ENCODE results near the gene MYBL2. TPM values are rescaled to one million over a fixed set of nuclear protein-coding genes. Genes with fewer than 3 reads are reported as not detected.

MYBL2 gene
- total and polyA plus RNA-seq, 4 donors, result 1.6 to 30.9 (median 1.9) TPM; not detected in 1

- Histone ChIP-seq H3K4me1 (ENCODE audit: control insufficient read depth in 4 of 4, insufficient read depth in 4 of 4, low read length in 3 of 4) (no peaks in the 10 kb centered on the region), H3K4me3 (ENCODE audit: low read depth in 1 of 3, low read length in 3 of 3) (no peak overlapping the region), H3K27me3 (ENCODE audit: control insufficient read depth in 4 of 4, insufficient read depth in 4 of 4, low read length in 3 of 4) (no peaks in the 10 kb centered on the region), H3K9me3 (ENCODE audit: control insufficient read depth in 4 of 4, low read length in 3 of 4) (no peaks in the 10 kb centered on the region), H3K27ac (ENCODE audit: low read depth in 1 of 2, low read length in 2 of 2) (no peak overlapping the region), H3K9ac (ENCODE audit: low read depth in 1 of 2, low read length in 2 of 2) (no peak overlapping the region), H3K36me3 (ENCODE audit: control insufficient read depth in 4 of 4, insufficient read depth in 3 of 4, low read depth in 1 of 4, low read length in 3 of 4) (no peaks in the 10 kb centered on the region)
- 83% methylated on average over 5 of the region's 5 CpGs for WGBS
- DNase-seq (ENCODE audit: low spot score), result peak; percentile 89
- TF ChIP-seq NR2F2 (IDR thresholded peaks at IDR 0.05), result no peak
- TF ChIP-seq REST (IDR thresholded peaks at IDR 0.05), result no peak
- TF ChIP-seq RAD21 (IDR thresholded peaks at IDR 0.05), result peak; percentile 85 to 89
- TF ChIP-seq CTCF (IDR thresholded peaks at IDR 0.05; ENCODE audit: low read depth, low read length, missing input control), result peak; percentile 64
These were observed 25.1 kb downstream of the MYBL2 start for GRCh38 chr20:43691928-43692524.

- WGBS, result 80% methylated on average over 3 of the region's 3 CpGs
- TF ChIP-seq REST (IDR thresholded peaks at IDR 0.05) (no peak), HNF4A (conservative IDR thresholded peaks at IDR 0.05) (peak; percentile 6 to 40)
These were observed 27.8 kb downstream of the MYBL2 start for GRCh38 chr20:43694763-43695162.

GRCh38 chr20:43695571-43695970 lies 28.7 kb downstream of the MYBL2 start:
- H3K4me1 ChIP-seq (ENCODE audit: control insufficient read depth in 4 of 4, insufficient read depth in 4 of 4, low read length in 3 of 4), result no peaks in the 10 kb centered on the region
- H3K9ac ChIP-seq (ENCODE audit: low read depth in 1 of 2, low read length in 2 of 2), result no peak overlapping the region
- no peak for DNase-seq (ENCODE audit: low spot score)
- no peaks in the 10 kb centered on the region for H3K9me3 ChIP-seq (ENCODE audit: control insufficient read depth in 4 of 4, low read length in 3 of 4)
- no peak for TF ChIP-seq NR2F2 (IDR thresholded peaks at IDR 0.05)
- peak; percentile 43 to 63 for TF ChIP-seq HNF4A (conservative IDR thresholded peaks at IDR 0.05)
- no peak overlapping the region for H3K27ac ChIP-seq (ENCODE audit: low read depth in 1 of 2, low read length in 2 of 2)
- H3K4me3 ChIP-seq (ENCODE audit: low read depth in 1 of 3, low read length in 3 of 3), result no peak overlapping the region
- no peaks in the 10 kb centered on the region for H3K36me3 ChIP-seq (ENCODE audit: control insufficient read depth in 4 of 4, insufficient read depth in 3 of 4, low read depth in 1 of 4, low read length in 3 of 4)
- 89% methylated on average over 8 of the region's 8 CpGs for WGBS
- no peaks in the 10 kb centered on the region for H3K27me3 ChIP-seq (ENCODE audit: control insufficient read depth in 4 of 4, insufficient read depth in 4 of 4, low read length in 3 of 4)

More at GRCh38 chr20:43694763-43695162, 27.8 kb downstream of the MYBL2 start:
- Histone ChIP-seq H3K27ac (ENCODE audit: low read depth in 1 of 2, low read length in 2 of 2) (no peak overlapping the region), H3K27me3 (ENCODE audit: control insufficient read depth in 4 of 4, insufficient read depth in 4 of 4, low read length in 3 of 4) (no peaks in the 10 kb centered on the region), H3K9me3 (ENCODE audit: control insufficient read depth in 4 of 4, low read length in 3 of 4) (no peaks in the 10 kb centered on the region), H3K4me1 (ENCODE audit: control insufficient read depth in 4 of 4, insufficient read depth in 4 of 4, low read length in 3 of 4) (no peaks in the 10 kb centered on the region), H3K4me3 (ENCODE audit: low read depth in 1 of 3, low read length in 3 of 3) (no peak overlapping the region), H3K9ac (ENCODE audit: low read depth in 1 of 2, low read length in 2 of 2) (no peak overlapping the region), H3K36me3 (ENCODE audit: control insufficient read depth in 4 of 4, insufficient read depth in 3 of 4, low read depth in 1 of 4, low read length in 3 of 4) (no peaks in the 10 kb centered on the region)
- DNase-seq (ENCODE audit: low spot score), result no peak
